HEK293T (cell line): ENCODE measurements around the gene IFNW1.

ENCODE experiments used
- ARNT ChIP-seq: fragments of 450-650 bp; IDR thresholded peaks from 2 replicates; pipeline ENCODE4 v1.6.1; 2017; ENCODE audit warnings: mild to moderate bottlenecking
- BHLHE40 ChIP-seq: fragments of 450-650 bp; IDR thresholded peaks from 2 replicates; pipeline ENCODE4 v1.6.1; 2016; ENCODE audit warnings: mild to moderate bottlenecking, moderate library complexity, borderline replicate concordance
- CTBP1 ChIP-seq: fragments of 450-650 bp; IDR thresholded peaks from 2 replicates; pipeline ENCODE4 v1.6.1; 2016; ENCODE audit warnings: borderline replicate concordance
- HDGF ChIP-seq: fragments of 450-650 bp; IDR thresholded peaks from 2 replicates; pipeline ENCODE4 v1.6.1; 2017; ENCODE audit warnings: antibody characterized with exemption, borderline replicate concordance
- SP1 ChIP-seq: fragments of 450-650 bp; IDR thresholded peaks from 2 replicates; pipeline ENCODE4 v1.6.1; 2017

GRCh38 chr9:21144603-21145002 lies 3.0 kb upstream of the IFNW1 start:
- TF ChIP-seq BHLHE40 (no peak), CTBP1 (no peak), ARNT (no peak), HDGF (no peak), SP1 (no peak)
